IPS DF 6.9 (cell line): ENCODE measurements around the gene SH3D19.
"Not testable (repeated sequence)": the region's sequence is repeated elsewhere in the genome, so short reads cannot be mapped to it uniquely, and the experiment has no call there.

Experiments used
- DNase-seq: peaks from one replicate; pipeline ENCODE4 v3.0.0-alpha.2; 2013; ENCODE audit warnings: low read depth, low spot score
- H3K27ac ChIP-seq: one replicate; pipeline ENCODE4 v1.5.1; 2013; ENCODE audit warnings: low read length, control low read depth
- H3K27me3 ChIP-seq: 2 replicates; pipeline ENCODE4 v1.6.1; 2013; ENCODE audit warnings: mild to moderate bottlenecking, low read length; ENCODE audit not compliant: control insufficient read depth, insufficient read depth
- H3K36me3 ChIP-seq: 2 replicates; pipeline ENCODE4 v1.6.1; 2013; ENCODE audit warnings: low read length; ENCODE audit not compliant: control insufficient read depth, insufficient read depth
- H3K4me1 ChIP-seq: 2 replicates; pipeline ENCODE4 v1.6.1; 2013; ENCODE audit warnings: low read length; ENCODE audit not compliant: control insufficient read depth, insufficient read depth
- H3K4me3 ChIP-seq: 2 replicates; pipeline ENCODE4 v1.5.1; 2013; ENCODE audit warnings: mild to moderate bottlenecking, low read length
- H3K9me3 ChIP-seq: 2 replicates; pipeline ENCODE4 v1.6.1; 2013; ENCODE audit warnings: low read length, inconsistent platforms; ENCODE audit not compliant: control insufficient read depth, insufficient read depth
- WGBS: extraction: QIAGEN DNeasy Blood & Tissue Kit; methylation state at CpG from one replicate; pipeline ENCODE4 v1.1.7; 2013; ENCODE audit warnings: mixed read lengths, missing lambda C conversion rate; ENCODE audit not compliant: insufficient read length, insufficient coverage; 5-methylcytosine and 5-hydroxymethylcytosine counted together

The SH3D19 gene

DNA sequence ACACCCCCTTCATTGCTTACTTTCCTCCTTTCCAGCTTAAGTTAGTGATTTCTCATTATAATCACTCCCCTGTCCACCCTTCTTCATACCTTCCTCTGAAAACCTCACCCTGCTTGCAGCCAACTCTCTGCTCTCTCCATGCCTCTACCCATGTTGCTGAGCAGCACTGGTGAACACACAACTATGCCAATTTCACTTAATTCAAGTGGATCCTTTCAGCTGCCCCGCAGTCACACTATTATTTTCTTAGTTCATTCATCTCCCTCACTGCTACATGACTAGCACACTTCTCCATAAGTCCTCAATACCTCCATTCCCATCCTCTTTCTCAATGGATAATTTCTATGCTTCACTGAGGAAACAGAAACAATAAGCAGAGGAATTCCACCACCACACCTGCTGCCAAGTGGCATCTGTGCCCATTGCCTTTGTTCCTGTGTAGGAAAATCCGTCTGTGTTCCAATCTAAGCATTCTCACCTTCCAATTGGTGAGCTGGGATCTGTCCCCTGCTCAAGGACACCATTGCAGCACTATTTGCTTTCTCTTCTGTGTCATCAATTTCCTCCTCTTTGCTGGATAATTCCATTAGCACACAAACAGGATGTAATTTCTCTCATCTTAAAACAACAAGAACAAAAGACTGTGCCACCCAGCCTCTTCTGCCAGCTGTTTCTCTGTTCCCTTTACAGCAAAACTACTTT is 73.7 kb downstream of the SH3D19 start:
- no peak for DNase-seq
- no CpG with 5 or more reads among the region's 2 CpGs for whole genome bisulfite sequencing
- Histone ChIP-seq H3K4me3 (no peak overlapping the region), H3K27ac (peak overlapping the region; percentile 48), H3K27me3 (no peaks in the 10 kb centered on the region), H3K9me3 (no peaks in the 10 kb centered on the region), H3K36me3 (no peaks in the 10 kb centered on the region), H3K4me1 (peaks cover 4% of the 10 kb centered on the region; the same call in 1 of the 2 replicates)

DNA sequence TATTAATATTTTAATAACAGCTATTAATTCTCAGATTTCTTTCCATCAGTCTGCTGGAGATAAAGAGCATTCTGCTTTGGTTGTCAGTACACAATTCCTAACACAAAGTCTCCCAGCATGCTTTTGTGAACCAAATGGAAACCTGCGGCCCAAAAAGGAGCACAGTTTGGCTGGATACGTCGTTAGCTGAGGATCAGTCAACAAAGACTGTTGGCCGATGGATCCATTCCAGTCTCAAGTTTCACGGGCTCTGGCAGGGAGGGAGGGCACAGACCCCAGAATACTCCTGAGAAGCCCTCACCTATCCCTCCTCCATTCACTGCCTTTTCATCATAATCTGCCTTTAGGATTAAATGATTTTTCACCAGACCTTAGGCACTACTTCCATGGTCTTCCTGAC is 74.7 kb downstream of the SH3D19 start:
- peaks cover 4% of the 10 kb centered on the region; the same call in 1 of the 2 replicates for H3K4me1 ChIP-seq
- peak; percentile 66 for DNase-seq
- no peaks in the 10 kb centered on the region for H3K9me3 ChIP-seq
- no peak overlapping the region for H3K4me3 ChIP-seq
- no CpG with 5 or more reads among the region's 5 CpGs for WGBS
- no peaks in the 10 kb centered on the region for H3K36me3 ChIP-seq
- H3K27me3 ChIP-seq, result no peaks in the 10 kb centered on the region
- H3K27ac ChIP-seq, result no peak overlapping the region

DNA sequence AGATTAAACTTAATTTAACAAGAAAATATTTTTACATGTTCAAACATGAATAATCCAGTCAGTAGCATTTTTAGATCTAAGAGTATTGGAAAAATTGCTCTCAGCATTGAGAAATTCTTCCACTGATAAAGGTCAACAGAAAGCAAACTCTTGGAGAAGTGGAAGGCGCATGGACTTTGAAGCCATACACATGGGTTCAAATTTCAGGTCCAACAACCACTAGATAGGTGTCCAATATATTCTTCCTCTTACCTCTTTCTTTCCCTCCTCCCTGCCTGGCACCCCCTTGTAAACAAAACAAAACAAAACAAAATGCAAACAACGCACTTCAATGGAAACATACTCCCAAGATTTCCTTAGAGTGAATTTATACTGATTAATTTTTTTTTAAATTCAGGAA is 76.9 kb downstream of the SH3D19 start:
- Histone ChIP-seq H3K4me3 (no peak overlapping the region), H3K27ac (no peak overlapping the region), H3K4me1 (peaks cover 4% of the 10 kb centered on the region; the same call in 1 of the 2 replicates), H3K36me3 (no peaks in the 10 kb centered on the region), H3K27me3 (no peaks in the 10 kb centered on the region), H3K9me3 (no peaks in the 10 kb centered on the region)
- no CpG with 5 or more reads among the region's 2 CpGs for WGBS
- no peak for DNase-seq

DNA sequence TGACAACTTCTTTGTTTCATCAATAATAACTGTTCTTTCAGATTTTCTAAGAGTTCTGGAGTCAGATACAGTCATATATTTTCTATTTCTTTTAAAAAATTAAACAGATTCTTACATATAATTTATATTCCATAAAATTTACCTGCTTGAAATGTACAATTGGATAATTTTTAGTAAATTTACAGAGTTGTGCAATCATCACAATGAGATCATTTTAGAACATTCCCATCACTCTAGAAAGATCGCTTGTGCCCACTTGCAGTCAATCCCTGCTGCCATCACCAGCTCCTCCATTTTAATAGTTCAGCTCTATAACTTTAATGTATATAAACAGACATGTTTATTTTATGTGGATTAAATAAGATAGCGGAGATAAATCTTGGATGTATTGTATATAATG is 78.0 kb downstream of the SH3D19 start:
- Histone ChIP-seq H3K27me3 (no peaks in the 10 kb centered on the region), H3K4me1 (peaks cover 4% of the 10 kb centered on the region; the same call in 1 of the 2 replicates), H3K27ac (no peak overlapping the region), H3K36me3 (no peaks in the 10 kb centered on the region), H3K4me3 (no peak overlapping the region), H3K9me3 (no peaks in the 10 kb centered on the region)
- no peak for DNase-seq
- WGBS, result no CpG with 5 or more reads among the region's 2 CpGs

DNA sequence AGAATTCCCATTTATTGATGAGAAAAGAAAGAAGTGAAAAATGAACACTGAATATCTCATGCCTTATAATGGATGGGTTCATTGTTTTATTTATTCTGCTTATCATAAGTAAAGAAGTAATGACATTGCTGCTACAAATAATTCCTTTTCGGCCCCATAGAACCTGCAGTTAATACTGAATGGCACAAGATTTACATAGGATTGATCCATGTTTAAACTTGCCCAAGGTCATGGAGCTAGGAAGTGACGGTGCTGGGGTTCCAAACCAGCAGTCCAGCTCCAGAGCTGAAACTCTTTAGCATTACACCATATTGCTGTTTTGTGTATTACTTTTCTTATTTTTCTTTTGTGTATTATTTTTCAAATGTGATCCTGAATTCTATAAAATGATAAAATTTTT is 78.7 kb downstream of the SH3D19 start:
- H3K9me3 ChIP-seq, result no peaks in the 10 kb centered on the region
- H3K27ac ChIP-seq, result no peak overlapping the region

DNA sequence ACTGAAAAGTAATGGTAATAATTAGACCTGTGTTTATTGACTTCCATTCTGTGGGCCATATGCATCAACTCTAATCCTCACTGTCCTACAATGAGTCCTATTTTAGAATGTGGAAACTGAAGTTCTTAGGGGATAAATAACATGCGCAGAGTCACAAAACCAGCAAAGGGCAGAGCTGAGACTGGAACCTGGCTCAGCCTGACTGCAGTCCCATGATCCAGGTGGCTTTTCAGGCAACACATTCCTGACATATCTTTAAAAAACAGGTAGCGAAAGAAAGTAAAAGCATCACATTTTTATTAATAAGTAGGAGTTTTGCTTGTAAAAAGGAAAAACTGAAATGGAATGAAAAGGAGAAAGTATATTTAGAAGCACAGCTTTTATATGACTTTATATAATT is 83.1 kb downstream of the SH3D19 start:
- H3K4me3 ChIP-seq, result no peak overlapping the region
- WGBS, result no CpG with 5 or more reads among the region's 2 CpGs
- no peak for DNase-seq
- no peaks in the 10 kb centered on the region for H3K27me3 ChIP-seq
- no peak overlapping the region for H3K27ac ChIP-seq
- no peaks in the 10 kb centered on the region for H3K9me3 ChIP-seq
- H3K4me1 ChIP-seq, result no peaks in the 10 kb centered on the region
- no peaks in the 10 kb centered on the region for H3K36me3 ChIP-seq

More for the DNA sequence above, 78.7 kb downstream of the SH3D19 start:
- no CpG with 5 or more reads among the region's 2 CpGs for WGBS
- no peak overlapping the region for H3K4me3 ChIP-seq
- H3K36me3 ChIP-seq, result no peaks in the 10 kb centered on the region
- peaks cover 2% of the 10 kb centered on the region; the same call in 1 of the 2 replicates for H3K4me1 ChIP-seq
- DNase-seq, result no peak
- no peaks in the 10 kb centered on the region for H3K27me3 ChIP-seq

DNA sequence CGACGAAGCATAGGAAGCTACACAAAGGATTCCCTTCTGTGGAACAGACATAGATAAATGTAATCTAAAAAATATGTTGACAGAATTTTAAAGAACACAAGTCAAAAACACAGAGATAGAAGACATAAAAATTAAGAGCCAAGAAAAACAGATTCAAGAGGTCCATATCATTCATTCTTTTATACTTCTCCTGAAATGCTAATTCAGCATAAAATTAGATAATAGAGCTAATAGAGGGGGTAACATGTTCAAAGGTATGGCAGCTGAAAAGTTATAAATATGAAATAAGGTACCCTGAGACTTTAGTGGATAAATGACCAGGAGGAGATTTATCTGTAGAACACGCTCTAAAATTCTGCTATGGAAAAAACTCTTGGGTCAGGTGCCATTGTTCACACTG is 85.8 kb downstream of the SH3D19 start:
- no CpG with 5 or more reads among the region's 3 CpGs for WGBS
- no peak overlapping the region for H3K27ac ChIP-seq

DNA sequence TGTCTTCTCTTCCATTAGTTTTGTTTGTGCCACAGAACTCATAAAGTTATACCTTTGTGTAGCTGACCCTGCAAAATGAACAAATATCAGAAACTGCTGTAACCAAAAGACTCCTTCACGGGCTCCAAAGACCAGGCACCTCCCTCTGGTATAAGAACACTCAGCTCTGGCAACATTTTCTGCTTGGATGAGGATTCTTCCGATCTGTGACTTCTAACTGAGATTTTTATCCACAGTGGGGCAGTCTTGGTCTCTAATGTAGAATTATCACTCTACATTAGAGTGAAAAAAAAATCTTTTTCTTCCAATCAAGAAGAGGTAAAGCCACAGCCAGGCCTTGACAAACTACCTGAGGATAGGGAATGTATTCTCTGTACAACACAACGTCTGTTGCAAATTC is 86.9 kb downstream of the SH3D19 start:
- H3K27me3 ChIP-seq, result no peaks in the 10 kb centered on the region
- no peaks in the 10 kb centered on the region; the same call in 1 of the 2 replicates for H3K4me1 ChIP-seq
- no peaks in the 10 kb centered on the region for H3K9me3 ChIP-seq
- DNase-seq, result no peak
- WGBS, result no CpG with 5 or more reads among the region's 3 CpGs
- H3K27ac ChIP-seq, result no peak overlapping the region
- H3K36me3 ChIP-seq, result peaks cover 3% of the 10 kb centered on the region; the same call in 1 of the 2 replicates
- H3K4me3 ChIP-seq, result no peak overlapping the region

More for the DNA sequence above, 85.8 kb downstream of the SH3D19 start:
- H3K9me3 ChIP-seq, result no peaks in the 10 kb centered on the region
- no peak for DNase-seq
- H3K4me3 ChIP-seq, result no peak overlapping the region
- no peaks in the 10 kb centered on the region for H3K27me3 ChIP-seq
- peaks cover 3% of the 10 kb centered on the region; the same call in 1 of the 2 replicates for H3K36me3 ChIP-seq
- H3K4me1 ChIP-seq, result no peaks in the 10 kb centered on the region; the same call in 1 of the 2 replicates

DNA sequence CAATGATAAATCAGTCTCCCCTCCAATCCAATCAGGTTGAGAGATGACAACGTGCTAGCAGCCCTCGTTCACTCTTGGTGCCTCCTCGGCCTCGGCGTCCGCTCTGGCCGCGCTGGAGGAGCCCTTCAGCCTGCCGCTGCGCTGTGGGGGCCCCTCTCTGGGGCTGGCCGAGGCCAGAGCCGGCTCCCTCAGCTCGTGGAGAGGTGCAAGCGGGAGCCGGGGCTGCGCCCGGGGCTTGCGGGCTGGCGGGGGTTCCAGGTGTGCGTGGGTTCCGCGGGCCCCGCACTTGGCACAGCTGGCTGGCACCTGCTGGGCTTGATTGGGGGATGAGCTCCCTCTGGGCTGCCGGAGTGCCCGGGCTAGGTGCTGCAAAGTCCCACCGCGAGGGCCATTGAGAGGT is 89.4 kb downstream of the SH3D19 start:
- WGBS, result no CpG with 5 or more reads among the region's 27 CpGs
- H3K9me3 ChIP-seq, result no peaks in the 10 kb centered on the region

DNA sequence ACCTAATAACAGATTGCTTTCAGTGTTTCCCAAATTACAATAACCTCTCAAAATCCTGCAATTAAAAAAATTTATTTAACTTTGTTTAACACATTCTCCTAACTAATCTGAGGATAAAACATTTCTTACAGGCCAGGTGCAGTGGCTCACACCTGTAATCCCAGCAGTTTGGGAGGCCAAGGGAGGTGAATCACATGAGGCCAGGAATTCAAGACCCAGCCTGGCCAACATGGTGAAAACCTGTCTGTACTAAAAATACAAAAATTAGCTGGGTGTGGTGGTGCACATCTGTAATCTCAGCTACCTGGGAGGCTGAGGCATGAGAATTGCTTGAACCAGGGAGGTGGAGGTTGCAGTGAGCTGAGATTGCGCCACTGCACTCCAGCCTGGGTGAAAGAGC is 90.0 kb downstream of the SH3D19 start:
- no CpG with 5 or more reads among the region's 1 CpG for WGBS
- not testable (repeated sequence) for H3K36me3 ChIP-seq, H3K4me3 ChIP-seq, H3K27me3 ChIP-seq, DNase-seq, H3K9me3 ChIP-seq, H3K4me1 ChIP-seq, H3K27ac ChIP-seq

More for the DNA sequence above, 89.4 kb downstream of the SH3D19 start:
- H3K27ac ChIP-seq, result no peak overlapping the region
- no peak for DNase-seq
- peaks cover 3% of the 10 kb centered on the region; the same call in 1 of the 2 replicates for H3K36me3 ChIP-seq
- no peaks in the 10 kb centered on the region for H3K27me3 ChIP-seq
- H3K4me1 ChIP-seq, result no peaks in the 10 kb centered on the region; the same call in 1 of the 2 replicates
- H3K4me3 ChIP-seq, result no peak overlapping the region

DNA sequence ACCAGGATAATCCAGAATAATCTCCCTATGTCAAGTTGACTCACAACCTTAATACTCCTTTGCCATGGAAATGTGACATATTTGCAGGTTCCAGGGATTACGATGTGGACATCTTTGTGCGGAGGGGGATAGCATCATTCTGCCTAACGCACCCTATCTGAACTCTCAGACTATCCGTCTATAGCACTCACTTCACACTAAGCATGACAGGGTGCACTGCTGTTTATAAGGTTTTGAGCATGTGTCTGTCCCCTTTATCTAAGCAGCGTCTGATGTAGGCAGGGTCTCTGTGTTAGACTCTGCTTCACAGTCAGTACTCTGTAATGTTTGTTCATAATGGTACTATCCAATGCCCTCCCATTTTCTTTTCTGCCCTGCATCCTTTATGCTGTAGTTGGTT is 91.8 kb downstream of the SH3D19 start:
- Histone ChIP-seq H3K36me3 (peaks cover 3% of the 10 kb centered on the region; the same call in 1 of the 2 replicates), H3K27me3 (no peaks in the 10 kb centered on the region), H3K9me3 (no peaks in the 10 kb centered on the region), H3K4me3 (no peak overlapping the region), H3K27ac (no peak overlapping the region), H3K4me1 (no peaks in the 10 kb centered on the region; the same call in 1 of the 2 replicates)
- WGBS, result no CpG with 5 or more reads among the region's 5 CpGs
- no peak for DNase-seq
